ENCODE measurements around the gene COQ8B.

COQ8B gene

DNA sequence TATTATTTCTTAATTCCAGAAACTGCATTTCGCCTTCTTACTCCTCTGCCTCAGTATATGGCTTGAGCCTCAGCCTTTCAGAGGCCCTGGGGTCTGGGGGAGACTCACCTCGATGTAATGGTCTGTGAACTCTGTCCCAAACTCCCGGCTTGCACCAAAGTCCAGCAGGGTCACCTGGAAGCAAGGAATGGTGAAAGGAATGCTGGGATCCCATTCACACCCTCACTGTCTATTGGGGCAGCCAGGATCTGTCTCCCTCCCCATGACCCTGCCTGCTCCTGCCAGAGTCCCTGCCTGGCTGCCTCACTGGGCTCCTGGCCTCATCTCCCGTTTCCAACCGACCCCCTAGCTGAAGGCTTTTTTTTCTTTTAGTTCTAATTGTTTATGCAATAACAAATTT lies 20.8 kb downstream of the COQ8B start:
- CTCF ChIA-PET, result no interaction called here
- TF ChIP-seq, protein P1, sequence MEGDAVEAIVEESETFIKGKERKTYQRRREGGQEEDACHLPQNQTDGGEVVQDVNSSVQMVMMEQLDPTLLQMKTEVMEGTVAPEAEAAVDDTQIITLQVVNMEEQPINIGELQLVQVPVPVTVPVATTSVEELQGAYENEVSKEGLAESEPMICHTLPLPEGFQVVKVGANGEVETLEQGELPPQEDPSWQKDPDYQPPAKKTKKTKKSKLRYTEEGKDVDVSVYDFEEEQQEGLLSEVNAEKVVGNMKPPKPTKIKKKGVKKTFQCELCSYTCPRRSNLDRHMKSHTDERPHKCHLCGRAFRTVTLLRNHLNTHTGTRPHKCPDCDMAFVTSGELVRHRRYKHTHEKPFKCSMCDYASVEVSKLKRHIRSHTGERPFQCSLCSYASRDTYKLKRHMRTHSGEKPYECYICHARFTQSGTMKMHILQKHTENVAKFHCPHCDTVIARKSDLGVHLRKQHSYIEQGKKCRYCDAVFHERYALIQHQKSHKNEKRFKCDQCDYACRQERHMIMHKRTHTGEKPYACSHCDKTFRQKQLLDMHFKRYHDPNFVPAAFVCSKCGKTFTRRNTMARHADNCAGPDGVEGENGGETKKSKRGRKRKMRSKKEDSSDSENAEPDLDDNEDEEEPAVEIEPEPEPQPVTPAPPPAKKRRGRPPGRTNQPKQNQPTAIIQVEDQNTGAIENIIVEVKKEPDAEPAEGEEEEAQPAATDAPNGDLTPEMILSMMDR (conservative IDR thresholded peaks at IDR 0.05; ENCODE audit: low read depth), result no peak

DNA sequence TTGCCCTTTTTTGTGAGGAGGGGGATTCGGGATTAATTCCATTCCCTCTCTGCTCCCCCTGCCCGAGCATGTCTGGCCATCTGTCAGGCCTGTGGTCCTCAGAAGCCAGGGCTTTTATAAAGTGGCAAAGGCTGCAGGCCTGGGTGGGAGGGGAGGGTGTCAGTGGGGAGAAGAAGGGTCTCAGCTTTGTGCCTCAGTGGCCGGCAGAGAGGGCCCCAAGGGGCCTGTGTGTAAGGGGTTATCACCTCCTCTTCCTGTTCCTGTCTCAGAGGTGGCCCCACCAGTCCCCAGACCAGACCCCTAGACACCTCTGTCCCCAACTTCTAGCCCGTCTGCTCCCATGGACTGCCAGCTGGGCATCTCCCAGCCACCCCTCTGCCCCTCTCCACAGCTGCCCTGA lies 22.8 kb downstream of the COQ8B start:
- TF ChIP-seq, protein P1 (conservative IDR thresholded peaks at IDR 0.05; ENCODE audit: low read depth), result no peak
- H3K27ac ChIP-seq, result peak overlapping the region; percentile 94
- ChIA-PET POLR2A (ENCODE audit: low non-redundant PET) (no interaction called here), CTCF (interaction anchor here (0.6 kb wide), 1 partner anchor 1274 kb away, joined by 3 read pairs; no protein-coding TSS in a partner anchor)
- DNase-seq (ENCODE audit: low spot score), result no peak

More for the DNA sequence above, 20.8 kb downstream of the COQ8B start:
- no peak for DNase-seq (ENCODE audit: low spot score)
- POLR2A ChIA-PET (ENCODE audit: low non-redundant PET), result no interaction called here
- peak overlapping the region; percentile 94 for H3K27ac ChIP-seq

DNA sequence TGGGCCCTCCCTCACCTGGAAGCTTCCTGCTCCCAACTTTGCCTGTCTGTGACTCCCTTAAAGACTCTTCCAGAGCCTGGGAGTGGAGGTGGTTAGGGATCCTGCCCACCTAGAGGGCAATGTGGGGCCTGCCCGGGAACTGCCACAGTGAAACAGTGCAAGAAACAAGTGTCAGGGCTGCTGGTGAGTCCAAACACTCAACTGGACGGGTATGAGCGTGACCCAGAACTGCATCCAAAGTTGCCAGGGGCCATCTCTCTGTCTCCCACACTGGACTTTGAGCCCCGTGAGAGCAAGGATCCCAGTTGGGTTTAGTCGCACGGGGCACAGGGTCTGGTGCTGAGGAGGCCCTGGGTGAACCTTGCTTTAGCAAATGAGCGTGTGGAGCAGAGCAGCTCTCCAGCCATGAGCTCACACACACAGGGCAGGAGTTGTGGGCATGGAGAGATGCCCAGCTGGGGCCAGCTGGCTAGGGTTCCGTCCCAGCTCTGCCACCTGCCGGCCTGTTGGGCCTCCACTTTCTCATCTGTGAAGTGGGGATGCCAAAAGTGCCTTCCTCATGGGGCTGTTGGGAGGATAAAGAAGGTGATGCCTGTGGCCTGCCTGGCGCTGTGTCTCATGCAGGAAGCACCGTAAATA lies 23.4 kb downstream of the COQ8B start:
- ChIA-PET POLR2A (ENCODE audit: low non-redundant PET) (no interaction called here), CTCF (no interaction called here)
- no peak for DNase-seq (ENCODE audit: low spot score)
- peak overlapping the region; percentile 94 for H3K27ac ChIP-seq
- TF ChIP-seq, protein P1 (conservative IDR thresholded peaks at IDR 0.05; ENCODE audit: low read depth), result no peak

DNA sequence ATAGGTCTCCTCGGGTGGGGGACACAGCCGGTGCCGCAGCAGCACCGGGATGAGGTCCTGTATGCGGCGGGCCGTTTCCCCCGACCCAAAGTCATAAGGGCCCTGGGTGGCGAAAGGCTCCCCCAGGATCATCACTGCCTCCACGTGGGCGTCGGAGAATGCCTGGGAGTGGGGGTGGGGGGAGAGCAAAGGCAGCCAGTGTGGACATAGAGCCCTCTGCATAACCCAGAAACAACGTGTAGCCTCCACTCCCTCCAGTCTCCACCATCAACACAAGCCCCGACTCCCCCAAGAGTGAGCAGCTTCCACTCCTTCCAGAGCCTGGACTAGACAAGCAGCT lies 24.5 kb downstream of the COQ8B start:
- H3K27ac ChIP-seq, result peak overlapping the region; percentile 94
- TF ChIP-seq, protein P1 (conservative IDR thresholded peaks at IDR 0.05; ENCODE audit: low read depth), result no peak
- ChIA-PET POLR2A (ENCODE audit: low non-redundant PET) (no interaction called here), CTCF (no interaction called here)
- no peak for DNase-seq (ENCODE audit: low spot score)

DNA sequence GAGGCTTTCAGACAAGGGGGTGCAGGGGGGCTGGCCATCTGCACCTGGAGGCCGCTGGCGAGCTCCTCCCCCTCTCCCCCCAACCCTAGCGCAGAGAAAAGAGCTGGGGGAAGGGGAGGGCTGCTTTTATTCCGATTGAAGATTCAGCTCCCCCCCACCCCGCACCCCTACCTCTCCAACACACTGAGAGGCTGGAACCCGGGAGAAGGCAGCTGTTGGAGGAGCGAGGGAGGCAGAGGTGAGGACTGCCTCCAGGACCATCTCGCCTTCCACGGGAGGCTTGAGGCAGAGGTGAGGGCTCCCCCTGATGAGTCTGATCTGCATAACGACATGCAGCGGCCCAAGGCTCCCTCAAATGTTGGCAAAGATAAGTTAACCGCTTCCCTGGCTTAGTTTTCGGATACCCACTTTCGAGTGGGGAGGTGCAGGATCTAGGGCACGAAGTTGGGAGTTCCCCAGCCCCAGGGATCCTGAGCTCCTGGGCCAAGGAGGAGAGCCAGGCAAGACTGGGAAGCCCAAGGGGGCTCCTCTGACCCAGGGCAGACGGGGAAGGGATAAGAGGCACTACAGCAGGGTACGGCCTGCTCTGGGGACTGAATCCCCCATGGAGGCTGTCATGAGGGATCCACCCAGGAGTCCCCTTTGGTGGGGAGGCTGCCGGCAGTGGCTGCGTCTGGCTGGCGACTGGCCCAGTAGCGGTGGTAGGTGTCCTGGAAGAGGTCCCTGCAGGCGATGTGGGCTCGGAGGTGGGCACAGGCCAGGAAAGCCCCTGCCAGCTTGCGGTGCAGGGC lies 25.1 kb downstream of the COQ8B start:
- ChIA-PET POLR2A (ENCODE audit: low non-redundant PET) (interaction anchor here (0.5 kb wide), 1 partner anchor 79 kb away, joined by 3 read pairs; no protein-coding TSS in a partner anchor), CTCF (interaction anchor here (1.0 kb wide), 1 partner anchor 11 kb away, joined by 3 read pairs; no protein-coding TSS in a partner anchor)
- H3K27ac ChIP-seq, result peak overlapping the region; percentile 94
- TF ChIP-seq, protein P1 (conservative IDR thresholded peaks at IDR 0.05; ENCODE audit: low read depth), result no peak
- no peak for DNase-seq (ENCODE audit: low spot score)

DNA sequence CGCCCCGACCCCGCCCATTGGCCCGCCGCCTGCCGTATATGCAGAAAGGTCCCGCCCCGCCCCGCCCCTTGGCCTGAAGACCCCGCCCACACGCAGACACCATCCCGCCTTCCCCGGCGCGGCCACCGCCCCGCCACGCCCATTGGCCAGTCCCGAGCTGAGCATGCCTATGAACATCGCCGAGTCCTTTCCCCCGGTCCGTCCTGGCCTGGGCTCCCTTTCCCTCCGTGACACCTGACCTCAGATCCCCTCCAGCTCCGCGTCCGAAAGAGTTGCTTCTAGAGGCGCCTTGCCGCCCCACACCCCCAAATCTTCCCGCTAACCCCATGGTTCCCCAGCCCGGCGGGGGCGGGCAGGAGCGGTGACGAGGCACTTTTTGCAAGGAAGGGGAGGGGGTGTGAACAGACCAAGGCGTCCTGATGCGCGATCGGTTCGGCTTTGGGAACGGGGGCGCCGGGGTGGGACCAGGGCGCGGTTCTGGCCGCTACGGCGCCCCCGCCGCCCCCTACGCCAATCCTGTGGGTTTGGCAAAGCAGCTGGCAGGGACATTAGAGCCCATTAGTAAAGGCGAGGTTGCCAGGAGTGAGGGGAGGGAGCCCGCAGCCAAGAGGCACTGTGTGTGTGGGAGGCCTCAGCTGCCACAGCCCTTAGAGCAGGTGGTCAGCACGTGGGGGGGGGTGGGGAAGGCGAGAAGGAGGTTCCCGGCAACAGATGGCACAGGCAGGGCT lies 25.8 kb downstream of the COQ8B start:
- ChIA-PET CTCF (interaction anchor here (1.0 kb wide), 1 partner anchor 11 kb away, joined by 3 read pairs; no protein-coding TSS in a partner anchor), POLR2A (ENCODE audit: low non-redundant PET) (interaction anchor here (0.5 kb wide), 1 partner anchor 78 kb away, joined by 3 read pairs; no protein-coding TSS in a partner anchor)
- TF ChIP-seq, protein P1 (conservative IDR thresholded peaks at IDR 0.05; ENCODE audit: low read depth), result no peak
- peak; percentile 97 for DNase-seq (ENCODE audit: low spot score)
- peak overlapping the region; percentile 94 for H3K27ac ChIP-seq

Measured in RWPE1 (cell line).